Measurements from ENCODE around the gene PCSK7.

Gene PCSK7

GRCh38 chr11:117200813-117201657, 30.8 kb downstream of the PCSK7 start:
- H3K27ac ChIP-seq: no peak overlapping the region
- H3K9me3 ChIP-seq: no peaks in the 10 kb centered on the region
- TF ChIP-seq, protein P1, sequence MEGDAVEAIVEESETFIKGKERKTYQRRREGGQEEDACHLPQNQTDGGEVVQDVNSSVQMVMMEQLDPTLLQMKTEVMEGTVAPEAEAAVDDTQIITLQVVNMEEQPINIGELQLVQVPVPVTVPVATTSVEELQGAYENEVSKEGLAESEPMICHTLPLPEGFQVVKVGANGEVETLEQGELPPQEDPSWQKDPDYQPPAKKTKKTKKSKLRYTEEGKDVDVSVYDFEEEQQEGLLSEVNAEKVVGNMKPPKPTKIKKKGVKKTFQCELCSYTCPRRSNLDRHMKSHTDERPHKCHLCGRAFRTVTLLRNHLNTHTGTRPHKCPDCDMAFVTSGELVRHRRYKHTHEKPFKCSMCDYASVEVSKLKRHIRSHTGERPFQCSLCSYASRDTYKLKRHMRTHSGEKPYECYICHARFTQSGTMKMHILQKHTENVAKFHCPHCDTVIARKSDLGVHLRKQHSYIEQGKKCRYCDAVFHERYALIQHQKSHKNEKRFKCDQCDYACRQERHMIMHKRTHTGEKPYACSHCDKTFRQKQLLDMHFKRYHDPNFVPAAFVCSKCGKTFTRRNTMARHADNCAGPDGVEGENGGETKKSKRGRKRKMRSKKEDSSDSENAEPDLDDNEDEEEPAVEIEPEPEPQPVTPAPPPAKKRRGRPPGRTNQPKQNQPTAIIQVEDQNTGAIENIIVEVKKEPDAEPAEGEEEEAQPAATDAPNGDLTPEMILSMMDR (IDR thresholded peaks at IDR 0.05): no peak
- H3K36me3 ChIP-seq: peaks cover 34% of the 10 kb centered on the region
- H3K4me1 ChIP-seq (ENCODE audit: control insufficient read depth in 1 of 2, insufficient read depth in 1 of 2, low read depth in 1 of 2, low read length in 1 of 2): no peaks in the 10 kb centered on the region
- H3K27me3 ChIP-seq: peaks cover 5% of the 10 kb centered on the region
- H3K4me3 ChIP-seq (ENCODE audit: low read depth in 1 of 2, low read length in 1 of 2): no peak overlapping the region

GRCh38 chr11:117199916-117200812, 31.7 kb downstream of the PCSK7 start:
- H3K27ac ChIP-seq: no peak overlapping the region

GRCh38 chr11:117199053-117199915, 32.6 kb downstream of the PCSK7 start, which contains the start of gene TAGLN:
TAGLN (plus strand) TSS chr11:117199370; CDS start chr11:117203014, 3,644 bp downstream.
- Histone ChIP-seq H3K9me3 (no peaks in the 10 kb centered on the region), H3K4me3 (ENCODE audit: low read depth in 1 of 2, low read length in 1 of 2) (no peak within 1 kb of the TSS), H3K4me1 (ENCODE audit: control insufficient read depth in 1 of 2, insufficient read depth in 1 of 2, low read depth in 1 of 2, low read length in 1 of 2) (no peaks in the 10 kb centered on the region), H3K27me3 (peaks cover 5% of the 10 kb centered on the region), H3K36me3 (peaks cover 19% of the 10 kb centered on the region), H3K27ac (no peak within 1 kb of the TSS)
- TF ChIP-seq, protein P1 (IDR thresholded peaks at IDR 0.05): no peak

More at GRCh38 chr11:117199916-117200812, 31.7 kb downstream of the PCSK7 start:
- Histone ChIP-seq H3K4me3 (ENCODE audit: low read depth in 1 of 2, low read length in 1 of 2) (no peak overlapping the region), H3K9me3 (no peaks in the 10 kb centered on the region), H3K36me3 (peaks cover 28% of the 10 kb centered on the region), H3K27me3 (peaks cover 5% of the 10 kb centered on the region), H3K4me1 (ENCODE audit: control insufficient read depth in 1 of 2, insufficient read depth in 1 of 2, low read depth in 1 of 2, low read length in 1 of 2) (no peaks in the 10 kb centered on the region)
- TF ChIP-seq, protein P1 (IDR thresholded peaks at IDR 0.05): no peak

DNA sequence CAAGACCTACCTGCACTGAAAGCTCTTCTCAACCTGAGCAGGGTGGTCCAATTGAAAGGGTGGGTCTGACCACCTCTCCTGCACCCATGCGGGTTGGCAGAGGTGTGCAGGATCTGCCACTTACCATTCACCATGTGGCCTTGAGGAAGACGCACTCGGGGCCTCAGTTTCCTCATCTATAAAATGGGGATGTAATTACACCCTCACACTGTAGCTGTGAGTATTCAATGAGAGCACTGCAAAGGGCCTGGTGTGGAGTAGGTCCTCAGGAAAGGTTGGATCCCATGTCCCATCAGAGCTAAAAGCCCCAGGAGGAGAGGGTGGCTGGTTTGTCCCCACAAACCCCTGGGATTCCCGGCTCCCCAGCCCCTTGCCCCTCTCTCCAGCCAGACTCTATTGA, 33.3 kb downstream of the PCSK7 start:
- Histone ChIP-seq H3K4me1 (ENCODE audit: control insufficient read depth in 1 of 2, insufficient read depth in 1 of 2, low read depth in 1 of 2, low read length in 1 of 2) (no peaks in the 10 kb centered on the region), H3K36me3 (peaks cover 12% of the 10 kb centered on the region), H3K27me3 (peaks cover 5% of the 10 kb centered on the region), H3K9me3 (no peaks in the 10 kb centered on the region), H3K4me3 (ENCODE audit: low read depth in 1 of 2, low read length in 1 of 2) (no peak overlapping the region), H3K27ac (no peak overlapping the region)
- TF ChIP-seq, protein P1 (IDR thresholded peaks at IDR 0.05): no peak

All from neutrophil (primary cell).